HG02763 (cell line): Measurements from ENCODE around the gene MADD.

Experiments
- ATAC-seq: cut with Tn5 transposase; IDR thresholded peaks from one replicate; pipeline ENCODE4 v1.9.1; 2021; ENCODE audit warnings: mild to moderate bottlenecking, moderate library complexity; ENCODE audit not compliant: unreplicated experiment

MADD gene

DNA sequence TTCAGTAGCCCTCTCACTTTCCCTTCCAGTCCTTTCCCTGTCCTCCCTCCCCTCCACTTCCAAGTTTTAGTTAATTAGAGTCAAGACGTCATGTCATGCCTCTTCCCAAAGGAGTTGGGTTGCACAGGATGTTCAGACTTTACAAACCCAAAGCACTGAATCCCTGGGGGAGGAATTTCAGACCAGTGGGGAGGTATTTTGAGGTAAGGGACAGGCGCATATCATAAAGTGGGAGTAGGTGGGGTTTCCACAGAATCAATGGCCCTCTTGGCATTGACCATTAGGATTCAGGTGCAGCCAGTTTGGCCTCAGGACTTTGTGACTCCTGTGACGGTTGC is 20.6 kb upstream of the MADD start:
- ATAC-seq, result no peak

DNA sequence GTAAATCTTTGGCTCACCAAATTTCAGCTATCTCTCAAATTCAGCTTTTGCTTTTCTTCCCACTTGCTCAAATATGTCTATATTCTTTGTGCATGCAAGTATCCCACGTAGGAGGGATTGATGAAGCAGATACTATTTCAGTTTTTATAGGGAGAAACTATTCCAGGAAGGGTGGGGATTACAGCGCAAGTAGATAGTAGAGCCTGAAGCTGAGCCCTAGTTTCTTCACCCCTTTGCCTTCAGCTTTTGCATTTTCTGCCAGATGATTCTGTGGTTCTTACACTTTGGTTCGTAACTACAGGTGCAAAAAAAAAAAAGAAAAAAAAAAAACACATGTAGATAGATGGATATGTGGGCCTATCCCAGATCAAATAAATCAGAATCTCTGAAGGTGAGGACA is 18.2 kb upstream of the MADD start:
- ATAC-seq, result no peak

DNA sequence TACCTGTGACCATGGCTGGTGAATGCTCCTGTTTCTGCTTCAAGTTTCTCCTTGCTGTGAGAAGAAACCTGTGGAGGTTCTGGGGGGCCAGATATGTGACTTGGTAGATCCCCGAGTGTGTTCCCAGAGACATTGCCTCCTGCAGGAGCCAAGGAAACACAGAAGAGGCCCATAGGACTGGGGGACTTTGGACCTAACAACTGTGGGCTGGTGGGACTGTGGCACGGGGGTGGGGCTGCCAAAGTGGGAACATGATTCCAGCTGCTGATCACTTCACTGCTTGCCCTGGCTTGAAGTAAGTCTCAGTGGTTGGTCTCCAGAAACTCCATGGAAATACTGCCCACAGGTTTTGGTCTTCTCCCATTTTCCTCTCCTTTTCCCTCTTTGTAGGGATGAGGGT is 16.3 kb upstream of the MADD start:
- ATAC-seq, result no peak

DNA sequence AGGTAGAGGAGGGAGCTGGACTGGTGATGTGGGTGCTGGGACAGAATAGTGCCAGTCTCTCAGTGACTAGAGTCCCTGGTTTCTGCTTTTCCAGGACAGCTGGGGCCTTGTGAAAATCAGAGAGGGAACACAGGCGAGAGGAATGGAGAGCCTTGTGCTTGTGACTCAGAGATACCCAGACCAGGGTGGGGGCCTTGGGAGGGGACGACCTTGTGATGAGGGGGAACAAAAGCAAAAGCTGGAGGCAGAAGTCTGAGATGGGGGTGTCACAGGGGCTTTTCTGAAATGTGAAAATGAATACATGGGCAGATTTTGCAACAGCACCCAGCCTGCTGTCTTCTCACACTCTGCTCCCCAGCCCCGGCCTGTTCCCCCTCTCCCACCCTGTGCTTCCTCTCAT is 15.5 kb upstream of the MADD start:
- ATAC-seq, result no peak

DNA sequence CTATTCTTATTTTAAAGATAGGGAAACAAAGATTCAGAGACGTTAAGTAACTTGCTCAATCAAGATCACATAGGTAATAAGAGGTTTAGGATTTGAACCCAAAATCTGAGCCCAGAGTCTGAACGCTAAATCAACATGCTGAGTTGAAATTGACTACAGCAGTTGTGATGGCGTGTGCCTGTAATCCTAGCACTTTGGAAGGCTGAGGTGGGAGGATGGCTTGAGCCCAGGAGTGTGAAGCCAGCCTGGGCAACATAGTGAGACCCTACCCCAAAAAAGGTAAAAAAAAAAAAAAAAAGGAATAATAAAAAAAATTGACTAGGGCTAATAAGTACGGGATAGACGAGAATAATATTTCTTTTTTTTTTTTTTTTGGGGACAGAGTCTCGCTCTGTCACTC is 13.6 kb upstream of the MADD start:
- ATAC-seq, result no peak

DNA sequence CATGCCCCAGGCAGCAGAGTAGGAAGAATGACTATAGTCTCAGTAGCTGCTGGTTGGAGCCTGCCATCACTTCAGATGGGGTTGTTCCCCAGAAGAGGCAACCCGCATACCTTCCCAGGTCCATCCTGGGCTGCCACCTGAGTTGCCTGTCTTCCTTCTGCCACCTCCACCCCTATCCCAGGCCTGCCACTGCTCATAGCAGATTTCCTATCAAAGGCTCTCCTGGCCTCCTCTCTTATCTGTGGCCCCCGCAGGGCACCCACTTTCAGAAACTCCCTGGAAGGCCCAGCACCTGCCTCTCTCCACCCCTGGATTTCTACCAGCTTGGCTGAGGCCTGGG is 12.8 kb upstream of the MADD start:
- no peak for ATAC-seq

DNA sequence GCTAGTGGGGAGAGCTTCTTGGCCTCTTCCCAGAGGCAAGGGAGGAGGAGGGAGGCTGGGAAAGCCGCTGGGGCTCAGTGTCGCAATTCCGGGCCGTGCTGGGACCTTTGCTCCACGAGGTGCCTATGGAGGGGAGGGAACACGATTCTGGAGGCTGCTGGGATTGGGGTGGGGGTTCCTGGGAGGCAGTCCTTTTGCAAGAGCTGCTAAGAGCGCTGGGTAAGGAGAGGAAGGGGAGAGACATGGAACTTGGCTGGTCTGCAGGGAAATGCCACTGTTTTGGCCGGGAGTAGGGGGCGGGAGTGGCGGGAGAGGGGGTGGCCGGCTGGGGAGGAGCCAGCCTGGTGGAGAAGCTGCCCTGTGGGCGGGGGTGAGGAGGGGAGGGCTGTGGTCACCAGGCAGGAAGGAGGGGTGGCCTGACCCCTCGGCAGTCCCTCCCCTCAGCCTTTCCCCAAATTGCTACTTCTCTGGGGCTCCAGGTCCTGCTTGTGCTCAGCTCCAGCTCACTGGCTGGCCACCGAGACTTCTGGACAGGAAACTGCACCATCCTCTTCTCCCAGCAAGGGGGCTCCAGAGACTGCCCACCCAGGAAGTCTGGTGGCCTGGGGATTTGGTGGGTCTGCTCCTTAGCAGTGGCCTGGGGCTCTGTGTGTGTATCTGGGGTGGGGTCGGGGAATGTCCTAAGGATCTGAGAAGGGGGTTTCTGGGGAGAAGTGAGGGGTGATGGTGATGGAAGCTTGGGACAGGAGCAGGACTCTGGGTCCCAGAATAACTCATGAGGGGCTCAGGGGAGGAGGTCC is 12.2 kb upstream of the MADD start, which contains the start of gene NR1H3:
Gene NR1H3 (plus strand): TSS at position 480 of the 800 bp plus-strand sequence. CDS start 1,221 bp downstream, outside the sequence.
- no peak for ATAC-seq

DNA sequence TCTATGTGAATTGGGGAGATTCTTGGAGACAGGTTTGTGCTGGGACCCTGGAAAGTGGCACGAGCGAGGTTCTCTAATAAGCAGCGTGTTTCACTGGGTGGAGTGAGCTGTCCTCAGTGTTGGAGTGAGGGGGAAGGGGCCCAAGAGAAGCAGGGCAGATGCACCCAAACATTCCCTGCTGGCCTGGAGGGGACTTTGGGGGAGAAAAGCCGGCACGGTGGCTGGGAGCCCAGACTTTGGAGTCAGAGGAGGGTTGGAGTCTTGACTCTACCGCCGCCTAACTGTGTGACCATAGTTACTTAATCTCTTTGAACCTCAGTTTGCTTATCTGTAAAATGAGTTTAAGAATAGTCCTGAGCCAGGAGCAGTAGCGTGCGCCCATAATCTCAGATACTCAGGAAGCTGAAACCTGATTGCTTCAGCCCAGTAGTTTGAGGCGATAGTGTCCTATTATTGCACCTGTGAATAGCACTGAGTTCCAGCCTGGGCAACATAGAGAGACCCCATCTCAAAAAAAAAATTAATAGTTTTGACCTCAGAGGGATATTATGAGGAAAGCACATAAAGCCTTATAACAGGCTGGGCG is 11.5 kb upstream of the MADD start:
- no peak for ATAC-seq

DNA sequence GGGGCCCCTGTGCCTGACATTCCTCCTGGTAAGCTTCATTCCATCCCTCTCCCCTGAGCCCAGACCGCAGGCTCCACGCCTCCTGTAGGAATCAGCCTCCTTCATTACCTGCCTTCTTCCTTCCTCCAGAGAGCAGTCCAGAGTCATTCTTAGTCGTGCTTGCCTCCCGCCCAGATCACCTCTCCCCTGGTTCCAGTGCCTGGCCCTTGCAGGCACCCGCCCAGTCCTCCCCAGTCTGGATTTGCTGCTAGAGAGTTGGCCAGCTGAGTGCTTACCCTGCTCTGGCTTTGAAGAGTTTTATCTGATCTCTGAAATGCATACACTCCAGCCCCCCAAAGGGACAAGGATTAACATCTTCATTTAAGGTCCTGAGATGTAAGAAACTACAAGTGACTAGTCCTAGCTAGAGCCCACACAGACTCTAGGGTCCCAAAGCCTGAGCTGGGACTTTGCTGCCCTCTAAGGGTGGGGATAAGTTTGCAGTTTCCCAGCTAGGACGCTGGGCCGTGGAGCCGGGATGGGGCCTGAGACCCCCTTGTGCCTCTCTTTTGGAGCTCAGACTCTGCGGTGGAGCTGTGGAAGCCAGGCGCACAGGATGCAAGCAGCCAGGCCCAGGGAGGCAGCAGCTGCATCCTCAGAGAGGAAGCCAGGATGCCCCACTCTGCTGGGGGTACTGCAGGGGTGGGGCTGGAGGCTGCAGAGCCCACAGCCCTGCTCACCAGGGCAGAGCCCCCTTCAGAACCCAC is 10.5 kb upstream of the MADD start:
- no peak for ATAC-seq

DNA sequence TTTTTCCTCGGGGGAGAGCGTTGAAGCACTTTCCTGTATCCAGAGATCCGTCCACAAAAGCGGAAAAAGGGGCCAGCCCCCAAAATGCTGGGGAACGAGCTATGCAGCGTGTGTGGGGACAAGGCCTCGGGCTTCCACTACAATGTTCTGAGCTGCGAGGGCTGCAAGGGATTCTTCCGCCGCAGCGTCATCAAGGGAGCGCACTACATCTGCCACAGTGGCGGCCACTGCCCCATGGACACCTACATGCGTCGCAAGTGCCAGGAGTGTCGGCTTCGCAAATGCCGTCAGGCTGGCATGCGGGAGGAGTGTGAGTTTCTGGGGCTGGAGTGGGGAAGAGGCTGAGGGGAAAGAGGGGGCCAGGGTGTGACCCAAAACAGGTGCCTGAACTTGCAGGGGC is 9.6 kb upstream of the MADD start:
- ATAC-seq, result no peak

DNA sequence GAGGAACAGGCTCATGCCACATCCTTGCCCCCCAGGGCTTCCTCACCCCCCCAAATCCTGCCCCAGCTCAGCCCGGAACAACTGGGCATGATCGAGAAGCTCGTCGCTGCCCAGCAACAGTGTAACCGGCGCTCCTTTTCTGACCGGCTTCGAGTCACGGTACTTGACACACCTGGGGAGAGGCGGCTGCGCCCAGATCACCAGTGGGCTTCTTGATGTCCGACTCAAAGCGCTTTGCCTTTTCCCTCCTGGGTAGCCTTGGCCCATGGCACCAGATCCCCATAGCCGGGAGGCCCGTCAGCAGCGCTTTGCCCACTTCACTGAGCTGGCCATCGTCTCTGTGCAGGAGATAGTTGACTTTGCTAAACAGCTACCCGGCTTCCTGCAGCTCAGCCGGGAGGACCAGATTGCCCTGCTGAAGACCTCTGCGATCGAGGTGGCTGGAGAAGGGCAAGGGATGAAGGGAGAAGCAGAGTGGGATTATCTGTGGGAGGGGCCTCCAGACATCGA is 8.6 kb upstream of the MADD start:
- no peak for ATAC-seq

DNA sequence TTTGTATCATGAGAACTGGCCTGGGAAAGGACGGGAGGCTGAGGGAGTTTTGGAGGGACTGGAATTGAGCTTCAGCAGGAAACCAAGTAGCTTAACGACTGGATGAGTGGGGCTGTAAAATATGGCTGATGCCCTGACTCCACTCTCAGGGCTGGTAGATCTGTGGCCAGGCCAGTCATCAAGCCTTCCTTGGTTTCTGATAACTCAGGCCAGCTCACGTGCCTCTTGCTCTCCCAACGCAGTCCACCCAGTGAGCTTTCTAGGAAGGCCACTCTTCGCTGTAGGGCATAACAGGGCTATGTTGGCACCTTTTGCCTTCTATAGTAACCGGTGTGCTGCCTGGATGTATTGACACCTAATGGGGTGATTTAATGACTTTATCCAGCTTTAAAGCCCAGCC is 5.8 kb upstream of the MADD start:
- no peak for ATAC-seq

DNA sequence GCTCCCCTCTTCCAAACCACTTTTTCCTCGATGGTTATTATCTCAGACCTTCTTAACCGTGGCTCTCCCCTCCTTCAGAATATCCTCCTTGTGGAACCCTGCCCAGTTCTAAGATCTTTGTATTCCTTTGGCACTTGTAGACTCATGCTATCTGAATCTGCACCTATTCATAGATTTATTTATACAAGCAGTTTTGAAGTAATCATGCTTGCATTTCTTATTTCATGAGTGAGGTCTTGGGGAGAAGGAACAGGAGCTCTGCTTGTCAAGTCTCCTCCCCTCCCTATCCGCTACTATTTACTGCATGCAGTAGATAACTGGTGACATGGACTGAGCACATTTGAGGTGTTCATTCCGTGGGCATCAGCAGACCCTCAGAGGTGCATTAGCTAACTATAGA is 5.4 kb upstream of the MADD start:
- ATAC-seq, result no peak

DNA sequence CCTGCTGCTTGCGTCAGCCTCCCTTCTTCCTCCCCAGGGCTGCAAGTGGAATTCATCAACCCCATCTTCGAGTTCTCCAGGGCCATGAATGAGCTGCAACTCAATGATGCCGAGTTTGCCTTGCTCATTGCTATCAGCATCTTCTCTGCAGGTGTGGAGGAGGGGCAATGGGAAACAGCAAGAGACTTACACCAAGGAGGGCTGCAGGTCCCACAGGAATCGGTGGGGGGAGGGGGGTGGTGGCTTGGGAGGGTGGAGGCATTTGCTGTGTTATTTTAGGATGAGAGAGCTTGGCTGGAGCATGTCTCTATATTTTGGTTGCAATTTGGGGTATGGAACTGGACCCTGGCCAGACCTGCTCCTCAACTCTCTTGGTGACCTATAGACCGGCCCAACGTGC is 2.1 kb upstream of the MADD start:
- ATAC-seq, result no peak

DNA sequence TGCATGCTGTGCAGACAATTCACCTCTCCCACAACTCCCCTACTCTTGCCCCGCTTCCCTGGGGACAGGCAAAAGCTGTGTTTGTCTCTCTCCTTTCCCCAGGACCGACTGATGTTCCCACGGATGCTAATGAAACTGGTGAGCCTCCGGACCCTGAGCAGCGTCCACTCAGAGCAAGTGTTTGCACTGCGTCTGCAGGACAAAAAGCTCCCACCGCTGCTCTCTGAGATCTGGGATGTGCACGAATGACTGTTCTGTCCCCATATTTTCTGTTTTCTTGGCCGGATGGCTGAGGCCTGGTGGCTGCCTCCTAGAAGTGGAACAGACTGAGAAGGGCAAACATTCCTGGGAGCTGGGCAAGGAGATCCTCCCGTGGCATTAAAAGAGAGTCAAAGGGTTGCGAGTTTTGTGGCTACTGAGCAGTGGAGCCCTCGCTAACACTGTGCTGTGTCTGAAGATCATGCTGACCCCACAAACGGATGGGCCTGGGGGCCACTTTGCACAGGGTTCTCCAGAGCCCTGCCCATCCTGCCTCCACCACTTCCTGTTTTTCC is 1.4 kb upstream of the MADD start:
- no peak for ATAC-seq

DNA sequence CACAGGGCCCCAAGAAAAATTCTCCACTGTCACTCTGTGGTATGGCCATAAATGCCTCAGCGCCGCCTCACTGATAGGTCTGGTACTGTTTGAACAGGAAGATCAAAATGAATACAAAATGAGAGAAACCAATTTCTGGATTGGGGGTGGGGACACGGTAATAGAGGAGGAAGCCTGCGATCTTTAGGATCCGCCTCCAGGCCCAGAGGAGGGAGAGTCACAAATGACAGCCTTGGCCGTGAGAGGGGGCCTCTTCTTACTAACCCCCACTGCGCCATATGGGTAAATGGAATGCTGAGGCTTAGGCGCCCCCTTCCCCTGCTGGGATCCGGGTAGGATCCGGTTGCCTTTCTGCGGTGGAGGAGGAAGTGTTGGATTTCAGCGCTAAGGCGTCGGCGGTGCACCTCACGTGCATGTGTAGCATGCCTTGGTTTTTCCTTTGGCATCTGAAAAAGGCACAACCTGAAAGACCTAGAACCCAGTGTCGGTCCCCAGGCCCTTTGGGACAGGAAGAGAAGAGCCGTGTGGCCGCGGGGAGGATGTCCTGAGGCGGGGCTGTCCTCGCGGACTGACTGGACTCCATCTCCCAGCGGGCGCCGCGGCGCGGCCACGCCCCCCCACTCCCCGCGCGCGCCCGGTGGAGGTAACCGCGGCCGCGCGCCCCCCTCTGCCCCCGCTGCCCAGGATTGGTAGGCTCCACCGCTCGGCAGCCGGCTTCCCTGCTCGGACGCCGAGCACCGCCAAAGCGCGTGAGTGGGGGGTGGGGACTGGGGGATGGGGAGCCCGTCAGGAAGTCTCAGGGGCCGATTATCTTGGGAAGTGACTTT is 718 bp upstream of the MADD start:
- ATAC-seq, result peak; percentile 51

DNA sequence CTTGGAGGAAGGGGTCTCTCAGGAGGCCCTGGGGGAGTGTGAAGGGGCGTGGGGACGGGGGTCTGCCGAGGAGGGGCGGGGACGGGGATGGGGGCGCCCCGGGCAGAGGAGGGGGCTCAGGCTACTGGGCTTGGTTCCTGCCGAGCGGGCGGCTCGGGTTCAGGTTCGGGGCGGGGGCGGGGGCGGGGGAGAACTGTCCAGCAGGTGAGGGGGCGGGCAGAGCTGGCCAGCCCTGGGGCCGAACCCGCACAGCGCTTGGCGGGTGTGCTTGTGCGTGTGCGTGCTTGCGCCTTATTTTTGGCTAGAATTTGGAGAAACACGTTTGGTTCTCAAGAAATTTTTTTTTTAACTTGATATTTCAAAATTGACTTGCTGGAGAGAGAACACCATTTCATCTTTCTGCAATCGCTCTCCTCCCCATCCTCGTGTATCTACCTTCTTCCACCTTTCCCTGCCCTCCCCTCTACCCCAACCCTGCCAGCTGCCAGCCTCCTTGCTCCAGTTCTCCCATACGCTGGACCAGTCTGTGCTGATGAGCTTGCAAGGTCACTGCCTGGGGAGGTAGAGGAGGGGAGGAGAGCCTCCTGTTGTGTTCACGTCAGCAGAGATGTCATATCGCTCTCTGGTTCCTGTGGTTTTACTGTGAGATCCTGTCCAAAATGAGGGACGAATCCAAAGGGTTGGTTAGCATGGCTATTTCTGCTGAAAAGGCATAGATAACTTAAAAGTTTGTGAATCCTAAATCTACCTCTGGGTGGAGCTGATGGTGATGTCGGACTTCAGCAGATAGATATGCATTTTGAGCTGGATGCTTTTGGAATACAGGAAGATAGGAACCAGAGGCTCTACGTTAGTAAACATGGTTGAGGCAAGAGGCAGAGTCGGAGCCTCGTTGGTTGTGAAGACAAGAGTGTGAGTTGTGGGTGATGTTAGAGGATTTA is 668 bp downstream of the MADD start:
- ATAC-seq, result no peak

DNA sequence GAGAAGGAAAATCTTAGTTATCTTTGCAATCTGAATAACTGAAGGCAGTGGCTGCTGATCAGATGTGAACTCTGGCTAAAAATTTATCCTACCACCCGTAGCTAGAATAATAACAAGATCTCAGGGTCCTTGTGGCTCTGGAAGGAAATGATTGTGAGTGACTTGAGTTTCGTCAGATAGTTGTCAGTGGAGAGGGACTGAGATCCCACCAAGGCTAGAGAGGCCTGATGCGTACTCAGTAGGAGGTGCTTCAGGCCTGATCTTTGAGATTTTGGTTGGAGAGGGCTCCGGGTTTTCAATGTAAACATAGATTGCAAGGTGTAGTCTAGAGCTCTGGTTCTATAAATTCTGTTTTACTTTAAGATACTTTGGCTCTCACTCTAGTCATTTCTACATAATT is 1.4 kb downstream of the MADD start:
- no peak for ATAC-seq

DNA sequence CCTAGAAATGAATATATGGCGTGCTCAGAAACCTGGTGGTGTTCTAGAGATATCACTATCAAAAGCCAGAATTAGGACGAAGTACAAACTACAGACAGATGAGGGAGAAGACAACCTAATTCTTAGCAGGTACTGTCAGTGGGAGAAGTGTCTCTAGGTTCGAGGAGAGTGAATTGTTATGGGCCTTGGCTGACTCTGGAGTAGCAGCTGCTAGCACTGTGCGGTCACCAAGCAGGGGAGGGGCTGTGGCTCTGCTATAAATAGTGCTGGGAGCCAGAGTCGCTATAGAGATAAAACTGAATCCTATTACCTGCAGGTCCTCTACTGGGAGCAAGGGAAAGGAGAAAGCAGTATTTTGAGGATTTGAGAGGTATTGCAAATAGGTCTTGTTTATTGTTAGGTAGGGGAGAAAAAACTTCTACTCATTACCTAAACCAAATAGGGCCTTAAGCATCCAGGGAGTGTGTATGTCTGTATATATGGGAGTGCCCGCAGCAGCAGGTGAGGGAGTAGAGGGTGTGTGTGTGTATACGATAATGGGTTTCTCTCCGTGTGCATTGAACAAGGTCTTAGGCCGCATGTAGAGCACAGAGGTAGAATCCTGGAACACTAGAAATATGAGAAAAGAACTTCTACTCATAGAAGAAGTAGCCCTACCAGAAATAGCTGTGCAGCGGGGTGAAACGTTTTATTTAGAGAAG is 2.2 kb downstream of the MADD start:
- ATAC-seq, result no peak
